GM15510 (cell line): ENCODE results near the gene RFPL4AL1.

Experiments
- POLR2A ChIP-seq: IDR thresholded peaks from 3 replicates; pipeline ENCODE4 v1.6.1; 2011; ENCODE audit warnings: borderline replicate concordance; ENCODE audit not compliant: insufficient read length; ENCODE audit errors: extremely low read depth

RFPL4AL1 gene

GRCh38 chr19:55811340-55811739, 42.4 kb downstream of the RFPL4AL1 start:
- TF ChIP-seq POLR2A, result no peak

- no peak for TF ChIP-seq POLR2A
These were observed 43.5 kb downstream of the RFPL4AL1 start for GRCh38 chr19:55812449-55812848.

DNA sequence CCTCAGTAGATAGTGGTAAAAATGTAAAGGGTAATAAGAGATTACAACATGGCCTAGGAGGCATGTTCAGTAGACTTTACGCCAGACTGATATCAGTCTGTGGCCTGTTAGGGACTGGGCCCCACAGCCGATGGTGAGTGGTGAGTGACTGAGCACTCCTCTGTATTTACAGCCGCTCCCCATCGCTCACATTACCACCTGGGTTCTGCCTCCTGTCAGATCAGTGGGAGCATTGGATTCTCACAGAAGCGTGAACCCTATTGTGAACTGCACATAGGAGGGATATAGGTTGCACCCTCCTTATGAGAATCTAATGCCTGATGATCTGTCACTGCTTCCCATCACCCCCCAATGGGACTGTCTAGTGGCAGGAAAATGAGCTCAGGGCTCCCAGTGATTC, 45.0 kb downstream of the RFPL4AL1 start:
- no peak for TF ChIP-seq POLR2A

GRCh38 chr19:55820037-55820436, 51.1 kb downstream of the RFPL4AL1 start:
- no peak for TF ChIP-seq POLR2A
